Lower leg skin (tissue), 4 donors: ENCODE results near the gene RNF212. TPM values are rescaled to one million over a fixed set of nuclear protein-coding genes. Genes with fewer than 3 reads are reported as not detected.

Experiments used
- DNase-seq, 2 donors: peaks; one replicate each; pipeline ENCODE4 v3.0.0-alpha.2; 2019; ENCODE audit warnings: low spot score in 2 of 2
- H3K4me3 ChIP-seq: fragments of 200-600 bp; sonication (generic); 2 replicates; pipeline ENCODE4 v1.5.1; 2017; ENCODE audit warnings: mild to moderate bottlenecking, low read depth; ENCODE audit not compliant: poor library complexity, severe bottlenecking
- POLR2A ChIP-seq, 2 donors: fragments of 450-650 bp; IDR thresholded peaks; one replicate each; pipeline ENCODE4 v1.6.1; 2016 to 2017; ENCODE audit warnings: antibody characterized with exemption in 2 of 2, mild to moderate bottlenecking in 1 of 2, moderate library complexity in 1 of 2
- WGBS, 2 donors: methylation state at CpG; one replicate each; pipeline ENCODE4 v1.1.5; 2018; 5-methylcytosine and 5-hydroxymethylcytosine counted together
- intact Hi-C: fragments of 100-400 bp; cut with DNase I; formaldehyde crosslinking; loops from one replicate; pipeline ENCODE4 v1.15.0; 2023; ENCODE audit warnings: low total_unique reads
- total RNA-seq, 4 donors: library from RNA; depleted of rRNA; stranded (reverse); fragments of >200 nt; gene quantifications; one replicate each; pipeline ENCODE4 v1.1.0, GENCODE V29; 2016
- TF ChIP-seq, protein P1 (sequence below), 3 donors: fragments of 450-650 bp; IDR thresholded peaks; one replicate each; pipeline ENCODE4 v1.5.1; 2016; ENCODE audit warnings: antibody characterized with exemption in 3 of 3, mild to moderate bottlenecking in 3 of 3, moderate library complexity in 2 of 3

RNF212 gene
- total RNA-seq, 4 donors from 2014 or later, result 2.9 to 11.8 (median 8.5) TPM

DNA sequence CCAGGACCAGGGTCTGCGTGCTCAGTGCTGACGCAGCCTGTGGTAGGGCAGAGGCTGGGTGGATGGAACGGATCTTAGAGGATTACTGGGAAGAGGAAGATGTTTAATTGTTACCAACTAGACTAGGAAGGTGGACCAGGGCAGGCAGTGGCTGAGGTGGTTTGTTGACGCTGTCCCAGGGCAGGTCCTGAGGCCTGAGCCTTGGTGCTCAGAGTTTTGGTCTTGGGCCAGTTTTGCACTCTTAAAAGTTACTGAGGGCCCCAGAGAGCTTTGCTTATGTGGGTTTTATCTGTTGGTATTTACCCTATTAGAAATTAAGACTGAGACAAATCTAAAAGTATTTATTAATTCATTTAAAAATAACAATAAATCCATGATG lies 20.4 kb downstream of the RNF212 start:
- TF ChIP-seq, protein P1, sequence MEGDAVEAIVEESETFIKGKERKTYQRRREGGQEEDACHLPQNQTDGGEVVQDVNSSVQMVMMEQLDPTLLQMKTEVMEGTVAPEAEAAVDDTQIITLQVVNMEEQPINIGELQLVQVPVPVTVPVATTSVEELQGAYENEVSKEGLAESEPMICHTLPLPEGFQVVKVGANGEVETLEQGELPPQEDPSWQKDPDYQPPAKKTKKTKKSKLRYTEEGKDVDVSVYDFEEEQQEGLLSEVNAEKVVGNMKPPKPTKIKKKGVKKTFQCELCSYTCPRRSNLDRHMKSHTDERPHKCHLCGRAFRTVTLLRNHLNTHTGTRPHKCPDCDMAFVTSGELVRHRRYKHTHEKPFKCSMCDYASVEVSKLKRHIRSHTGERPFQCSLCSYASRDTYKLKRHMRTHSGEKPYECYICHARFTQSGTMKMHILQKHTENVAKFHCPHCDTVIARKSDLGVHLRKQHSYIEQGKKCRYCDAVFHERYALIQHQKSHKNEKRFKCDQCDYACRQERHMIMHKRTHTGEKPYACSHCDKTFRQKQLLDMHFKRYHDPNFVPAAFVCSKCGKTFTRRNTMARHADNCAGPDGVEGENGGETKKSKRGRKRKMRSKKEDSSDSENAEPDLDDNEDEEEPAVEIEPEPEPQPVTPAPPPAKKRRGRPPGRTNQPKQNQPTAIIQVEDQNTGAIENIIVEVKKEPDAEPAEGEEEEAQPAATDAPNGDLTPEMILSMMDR (IDR thresholded peaks at IDR 0.05), result no peak
- TF ChIP-seq POLR2A (IDR thresholded peaks at IDR 0.05), result no peak
- 89 to 98% methylated on average over 2 of the region's 4 CpGs for WGBS, 2 donors

DNA sequence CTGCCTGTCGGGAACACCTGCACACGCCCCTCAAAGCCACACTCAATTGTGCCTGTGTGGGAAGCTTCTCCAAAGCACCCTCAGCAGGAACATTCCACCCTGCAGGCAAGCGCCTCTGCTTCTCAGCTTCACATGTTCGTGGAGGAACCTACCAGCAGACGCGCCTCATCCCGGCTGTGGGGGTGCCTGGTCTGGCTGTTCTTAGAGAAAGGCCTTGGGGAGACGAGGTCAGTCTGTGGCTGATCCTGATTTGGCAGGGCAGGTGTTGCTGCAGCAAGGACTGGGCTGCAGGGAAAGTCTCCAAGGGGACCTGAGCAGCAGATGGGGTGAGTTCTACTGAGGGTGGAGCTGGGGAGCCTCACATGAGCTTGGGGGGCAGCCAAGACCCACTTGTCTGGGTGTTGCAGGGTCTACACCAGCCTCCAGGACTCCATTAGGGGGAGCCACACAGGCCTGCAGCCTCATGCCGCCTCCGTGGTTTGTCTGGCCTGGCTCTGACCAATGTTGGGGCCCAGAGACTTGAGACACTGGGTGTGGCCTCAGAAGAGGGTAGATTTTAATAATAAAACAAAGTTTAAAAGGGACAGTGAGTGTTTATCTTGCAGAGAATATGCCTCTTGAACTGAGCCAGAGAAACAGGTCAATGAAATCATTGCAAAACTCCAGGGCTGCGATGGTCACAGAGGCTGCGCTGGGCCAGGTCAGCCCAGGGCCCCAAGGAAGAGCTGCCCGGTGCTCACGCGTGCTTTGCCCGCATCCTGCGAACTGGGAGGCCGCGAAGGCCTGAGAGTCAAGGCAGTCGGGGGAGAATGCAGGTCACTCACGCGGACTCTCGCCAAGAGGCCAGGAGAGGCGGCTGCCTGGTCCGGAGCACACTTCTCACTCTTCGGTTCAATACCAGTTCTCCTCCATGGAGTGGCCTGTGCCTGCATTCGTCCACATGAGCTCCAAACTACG lies 21.1 kb downstream of the RNF212 start:
- DNase-seq, result peak in 1 of 2 donors; percentile 81
- 88 to 89% methylated on average over 28 of the region's 28 CpGs for WGBS, 2 donors
- no peak for TF ChIP-seq POLR2A (IDR thresholded peaks at IDR 0.05)
- TF ChIP-seq, protein P1 (IDR thresholded peaks at IDR 0.05), result no peak
- intact Hi-C loops, result no loop called here
- H3K4me3 ChIP-seq, result no peak overlapping the region

More for the DNA sequence above, 20.4 kb downstream of the RNF212 start:
- H3K4me3 ChIP-seq, result no peak overlapping the region
- intact Hi-C loops, result no loop called here
- no peak for DNase-seq

DNA sequence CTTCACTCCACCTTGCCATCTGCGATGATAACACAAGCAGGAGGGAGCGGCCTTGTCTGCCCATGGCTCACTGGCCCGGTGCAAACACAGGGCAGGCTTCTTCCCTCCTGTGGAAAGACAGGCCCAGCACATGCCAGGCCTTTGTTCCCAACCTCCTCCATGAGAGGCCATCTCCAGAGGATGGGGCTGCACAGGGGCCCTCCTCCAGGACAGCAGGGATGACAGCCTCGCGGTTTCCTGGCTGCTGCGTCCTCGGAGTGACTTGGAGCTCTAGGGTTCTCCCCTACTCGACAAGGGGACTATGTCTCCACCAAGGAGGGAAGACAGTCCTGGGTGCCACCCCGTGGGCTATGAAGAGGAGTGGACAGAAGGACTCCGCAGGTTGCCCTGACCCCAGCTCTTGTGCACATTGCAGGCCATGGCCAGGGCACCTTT lies 21.8 kb downstream of the RNF212 start:
- 91 to 95% methylated on average over 10 of the region's 10 CpGs for WGBS, 2 donors
- peak in 1 of 2 donors; percentile 76 for DNase-seq

DNA sequence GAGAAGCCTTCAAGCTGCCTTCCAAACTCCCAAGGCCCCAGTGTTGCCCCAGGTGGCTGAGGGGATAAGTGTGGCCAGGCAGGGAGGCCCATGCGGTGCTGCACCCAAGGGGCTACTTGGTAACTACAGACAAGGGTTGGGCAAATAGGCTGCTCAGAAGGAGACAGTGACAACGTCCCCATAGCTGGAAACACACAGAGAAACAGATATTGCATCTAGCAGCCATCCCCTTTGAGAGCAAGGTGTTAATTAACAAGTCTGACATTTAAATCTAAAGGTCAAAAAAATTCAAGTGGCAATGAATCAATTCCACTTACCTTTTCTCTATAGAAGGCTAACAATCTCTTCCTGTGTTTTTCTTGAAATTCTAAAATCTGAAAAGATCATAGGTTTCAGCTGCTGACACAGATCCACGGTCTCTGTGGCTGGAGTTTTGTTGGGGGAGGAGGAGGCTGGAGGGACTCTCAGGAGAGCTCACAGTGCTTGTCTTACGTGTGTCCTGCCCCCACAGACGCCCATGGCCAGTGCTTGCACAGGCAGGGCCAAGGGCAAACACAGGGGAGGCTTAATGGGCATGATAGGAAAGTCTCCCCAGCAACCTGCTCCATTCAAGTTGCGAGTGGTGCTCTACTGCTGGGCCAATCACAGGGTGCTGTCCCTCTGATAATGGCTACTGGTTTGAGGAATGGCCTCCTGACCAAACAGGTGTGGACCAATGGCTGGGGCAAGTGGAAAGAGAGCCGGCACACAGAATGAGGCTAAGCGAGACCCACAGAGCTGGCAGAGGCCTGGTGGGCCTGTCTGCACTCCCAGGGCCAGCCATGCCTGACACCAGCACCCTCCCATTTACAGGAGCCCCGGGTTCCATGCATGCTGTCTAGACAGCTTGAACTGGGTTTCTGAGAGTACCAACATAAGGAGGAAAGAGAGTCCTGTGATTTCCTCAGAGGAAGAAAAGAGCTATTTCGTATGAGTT lies 22.6 kb downstream of the RNF212 start:
- intact Hi-C loops, result no loop called here
- no peak for TF ChIP-seq POLR2A (IDR thresholded peaks at IDR 0.05)
- TF ChIP-seq, protein P1 (IDR thresholded peaks at IDR 0.05), result no peak
- WGBS, 2 donors, result 86 to 90% methylated on average over 10 of the region's 10 CpGs
- no peak overlapping the region for H3K4me3 ChIP-seq
- peak in 1 of 2 donors; percentile 54 for DNase-seq

More for the DNA sequence above, 21.8 kb downstream of the RNF212 start:
- H3K4me3 ChIP-seq, result no peak overlapping the region
- no peak for TF ChIP-seq POLR2A (IDR thresholded peaks at IDR 0.05)
- TF ChIP-seq, protein P1 (IDR thresholded peaks at IDR 0.05), result no peak
- intact Hi-C loops, result no loop called here

DNA sequence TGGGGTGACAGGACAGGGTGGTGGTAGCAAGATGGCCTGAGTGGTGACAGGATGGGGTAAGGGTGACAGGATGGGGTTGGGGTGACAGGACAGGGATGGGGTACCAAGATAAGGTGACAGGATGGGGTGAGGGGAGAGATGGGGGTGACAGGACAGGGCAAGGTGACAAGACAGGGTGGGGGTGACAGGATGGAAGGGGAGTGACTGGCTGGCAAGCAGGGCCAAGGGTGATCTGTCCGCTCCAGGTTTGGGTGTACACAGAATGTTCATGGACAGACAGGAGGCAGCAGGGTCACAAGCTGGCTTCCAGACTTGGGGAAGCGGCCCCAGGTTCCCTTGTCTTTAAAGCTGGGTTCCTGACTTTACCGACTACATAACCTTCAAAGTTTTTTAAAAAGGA lies 23.3 kb downstream of the RNF212 start:
- 76 to 95% methylated on average over 3 of the region's 3 CpGs for WGBS, 2 donors
- intact Hi-C loops, result no loop called here
- DNase-seq, result peak in 1 of 2 donors; percentile 63
- TF ChIP-seq, protein P1 (IDR thresholded peaks at IDR 0.05), result no peak
- TF ChIP-seq POLR2A (IDR thresholded peaks at IDR 0.05), result no peak
- no peak overlapping the region for H3K4me3 ChIP-seq
